K562 (cell line): ENCODE results near the gene SLC4A2. TPM values are rescaled to one million over a fixed set of nuclear protein-coding genes. Genes with fewer than 3 reads are reported as not detected.

Experiments
- CBFB ChIP-seq: sonication (generic); formaldehyde crosslinking; IDR thresholded peaks from 2 replicates; pipeline ENCODE4 v1.4.0; 2020; ENCODE audit warnings: mild to moderate bottlenecking, missing genetic modification reagents
- FOXJ2 ChIP-seq: fragments of 200-800 bp; sonication (Bioruptor generic); IDR thresholded peaks from 2 replicates; pipeline ENCODE4 v1.6.1; 2016; ENCODE audit warnings: missing genetic modification characterization, missing compliant biosample characterization
- KHSRP ChIP-seq: fragments of 450-650 bp; IDR thresholded peaks from 2 replicates; pipeline ENCODE4 v1.6.1; 2017
- NR2C2 ChIP-seq, 2 experiments: fragments of 200-800 bp in 1 of 2; sonication (Bioruptor generic) in 1 of 2; sonication (generic) in 1 of 2; formaldehyde crosslinking in 1 of 2; IDR thresholded peaks; 2 replicates each; pipeline versions ENCODE4 v1.6.1 to v1.8.0; 2016 to 2022; ENCODE audit warnings: mild to moderate bottlenecking in 1 of 2, missing compliant biosample characterization in 1 of 2, missing genetic modification characterization in 1 of 2, missing genetic modification reagents in 1 of 2
- RBM34 ChIP-seq: fragments of 200-400 bp; formaldehyde crosslinking; IDR thresholded peaks from 2 replicates; pipeline ENCODE4 v1.6.1; 2018; ENCODE audit warnings: low read length, borderline replicate concordance; ENCODE audit not compliant: insufficient read depth
- STAT5A ChIP-seq: IDR thresholded peaks from 2 replicates; pipeline ENCODE4 v1.6.1; 2012; ENCODE audit warnings: low read length, inconsistent platforms, borderline replicate concordance
- UBTF ChIP-seq, 2 experiments: IDR thresholded peaks; 2 replicates each; pipeline ENCODE4 v1.6.1; 2012; ENCODE audit warnings: improper control_type of control experiment in 2 of 2, low read depth in 2 of 2, low read length in 2 of 2, borderline replicate concordance in 1 of 2
- ZNF75A ChIP-seq: fragments of 450-650 bp; formaldehyde crosslinking; IDR thresholded peaks from 2 replicates; pipeline ENCODE4 v1.4.0; 2020; ENCODE audit warnings: mild to moderate bottlenecking
- ZNF766 ChIP-seq: fragments of 200-800 bp; sonication (Bioruptor generic); conservative IDR thresholded peaks from 2 replicates; pipeline ENCODE4 v1.6.1; 2016; ENCODE audit warnings: missing genetic modification characterization, missing compliant biosample characterization
- ZNF785 ChIP-seq: fragments of 250-450 bp; sonication (Bioruptor Pico); IDR thresholded peaks from 2 replicates; pipeline ENCODE4 v1.4.0; 2020; ENCODE audit warnings: mild to moderate bottlenecking
- polyA plus RNA-seq, 8 experiments: library from polyadenylated mRNA; depleted of rRNA in 4 of 8; stranded (reverse) in 5 of 8; unstranded in 3 of 8; fragments of >200 nt; fragmentation: Nextera tagmentation in 2 of 8; fragmentation: Illumina TruSeq in 1 of 8; extraction: Ambion mirVana in 2 of 8; extraction: Trizol in 1 of 8; gene quantifications; 2 replicates each; pipeline versions ENCODE4 v1.2.1 to v1.2.3, GENCODE V29; 2011 to 2014; ENCODE audit warnings: inconsistent platforms in 1 of 8, missing spikeins in 1 of 8
- total RNA-seq, 7 experiments: library from RNA; depleted of rRNA in 6 of 7; stranded (reverse); fragments of >200 nt in 6 of 7; fragmentation: Illumina TruSeq in 2 of 7; extraction: Trizol in 2 of 7; gene quantifications; 2 replicates each; pipeline versions ENCODE4 v1.2.1 to v1.2.3, GENCODE V29; 2011 to 2021; ENCODE audit warnings: low replicate concordance in 1 of 7
- TF ChIP-seq, protein P1 (sequence below): fragments of 450-650 bp; IDR thresholded peaks from 2 replicates; pipeline ENCODE4 v1.6.1; 2016; ENCODE audit warnings: mild to moderate bottlenecking, moderate library complexity
- TF ChIP-seq, protein P2 (sequence below): fragments of 200-800 bp; sonication (Bioruptor generic); IDR thresholded peaks from 2 replicates; pipeline ENCODE4 v1.6.1; 2017; ENCODE audit warnings: missing genetic modification characterization, missing compliant biosample characterization

Gene SLC4A2
- total and polyA plus RNA-seq, 9 of the 15 experiments (the other 6 are each of a cell fraction or from before 2014, with no cell fraction given) = 11.4 to 375 (median 130) TPM

GRCh38 chr7:151080522-151081169 lies 21.3 kb downstream of the SLC4A2 start, which contains the start of gene FASTK (continued):
- TF ChIP-seq, protein P1, sequence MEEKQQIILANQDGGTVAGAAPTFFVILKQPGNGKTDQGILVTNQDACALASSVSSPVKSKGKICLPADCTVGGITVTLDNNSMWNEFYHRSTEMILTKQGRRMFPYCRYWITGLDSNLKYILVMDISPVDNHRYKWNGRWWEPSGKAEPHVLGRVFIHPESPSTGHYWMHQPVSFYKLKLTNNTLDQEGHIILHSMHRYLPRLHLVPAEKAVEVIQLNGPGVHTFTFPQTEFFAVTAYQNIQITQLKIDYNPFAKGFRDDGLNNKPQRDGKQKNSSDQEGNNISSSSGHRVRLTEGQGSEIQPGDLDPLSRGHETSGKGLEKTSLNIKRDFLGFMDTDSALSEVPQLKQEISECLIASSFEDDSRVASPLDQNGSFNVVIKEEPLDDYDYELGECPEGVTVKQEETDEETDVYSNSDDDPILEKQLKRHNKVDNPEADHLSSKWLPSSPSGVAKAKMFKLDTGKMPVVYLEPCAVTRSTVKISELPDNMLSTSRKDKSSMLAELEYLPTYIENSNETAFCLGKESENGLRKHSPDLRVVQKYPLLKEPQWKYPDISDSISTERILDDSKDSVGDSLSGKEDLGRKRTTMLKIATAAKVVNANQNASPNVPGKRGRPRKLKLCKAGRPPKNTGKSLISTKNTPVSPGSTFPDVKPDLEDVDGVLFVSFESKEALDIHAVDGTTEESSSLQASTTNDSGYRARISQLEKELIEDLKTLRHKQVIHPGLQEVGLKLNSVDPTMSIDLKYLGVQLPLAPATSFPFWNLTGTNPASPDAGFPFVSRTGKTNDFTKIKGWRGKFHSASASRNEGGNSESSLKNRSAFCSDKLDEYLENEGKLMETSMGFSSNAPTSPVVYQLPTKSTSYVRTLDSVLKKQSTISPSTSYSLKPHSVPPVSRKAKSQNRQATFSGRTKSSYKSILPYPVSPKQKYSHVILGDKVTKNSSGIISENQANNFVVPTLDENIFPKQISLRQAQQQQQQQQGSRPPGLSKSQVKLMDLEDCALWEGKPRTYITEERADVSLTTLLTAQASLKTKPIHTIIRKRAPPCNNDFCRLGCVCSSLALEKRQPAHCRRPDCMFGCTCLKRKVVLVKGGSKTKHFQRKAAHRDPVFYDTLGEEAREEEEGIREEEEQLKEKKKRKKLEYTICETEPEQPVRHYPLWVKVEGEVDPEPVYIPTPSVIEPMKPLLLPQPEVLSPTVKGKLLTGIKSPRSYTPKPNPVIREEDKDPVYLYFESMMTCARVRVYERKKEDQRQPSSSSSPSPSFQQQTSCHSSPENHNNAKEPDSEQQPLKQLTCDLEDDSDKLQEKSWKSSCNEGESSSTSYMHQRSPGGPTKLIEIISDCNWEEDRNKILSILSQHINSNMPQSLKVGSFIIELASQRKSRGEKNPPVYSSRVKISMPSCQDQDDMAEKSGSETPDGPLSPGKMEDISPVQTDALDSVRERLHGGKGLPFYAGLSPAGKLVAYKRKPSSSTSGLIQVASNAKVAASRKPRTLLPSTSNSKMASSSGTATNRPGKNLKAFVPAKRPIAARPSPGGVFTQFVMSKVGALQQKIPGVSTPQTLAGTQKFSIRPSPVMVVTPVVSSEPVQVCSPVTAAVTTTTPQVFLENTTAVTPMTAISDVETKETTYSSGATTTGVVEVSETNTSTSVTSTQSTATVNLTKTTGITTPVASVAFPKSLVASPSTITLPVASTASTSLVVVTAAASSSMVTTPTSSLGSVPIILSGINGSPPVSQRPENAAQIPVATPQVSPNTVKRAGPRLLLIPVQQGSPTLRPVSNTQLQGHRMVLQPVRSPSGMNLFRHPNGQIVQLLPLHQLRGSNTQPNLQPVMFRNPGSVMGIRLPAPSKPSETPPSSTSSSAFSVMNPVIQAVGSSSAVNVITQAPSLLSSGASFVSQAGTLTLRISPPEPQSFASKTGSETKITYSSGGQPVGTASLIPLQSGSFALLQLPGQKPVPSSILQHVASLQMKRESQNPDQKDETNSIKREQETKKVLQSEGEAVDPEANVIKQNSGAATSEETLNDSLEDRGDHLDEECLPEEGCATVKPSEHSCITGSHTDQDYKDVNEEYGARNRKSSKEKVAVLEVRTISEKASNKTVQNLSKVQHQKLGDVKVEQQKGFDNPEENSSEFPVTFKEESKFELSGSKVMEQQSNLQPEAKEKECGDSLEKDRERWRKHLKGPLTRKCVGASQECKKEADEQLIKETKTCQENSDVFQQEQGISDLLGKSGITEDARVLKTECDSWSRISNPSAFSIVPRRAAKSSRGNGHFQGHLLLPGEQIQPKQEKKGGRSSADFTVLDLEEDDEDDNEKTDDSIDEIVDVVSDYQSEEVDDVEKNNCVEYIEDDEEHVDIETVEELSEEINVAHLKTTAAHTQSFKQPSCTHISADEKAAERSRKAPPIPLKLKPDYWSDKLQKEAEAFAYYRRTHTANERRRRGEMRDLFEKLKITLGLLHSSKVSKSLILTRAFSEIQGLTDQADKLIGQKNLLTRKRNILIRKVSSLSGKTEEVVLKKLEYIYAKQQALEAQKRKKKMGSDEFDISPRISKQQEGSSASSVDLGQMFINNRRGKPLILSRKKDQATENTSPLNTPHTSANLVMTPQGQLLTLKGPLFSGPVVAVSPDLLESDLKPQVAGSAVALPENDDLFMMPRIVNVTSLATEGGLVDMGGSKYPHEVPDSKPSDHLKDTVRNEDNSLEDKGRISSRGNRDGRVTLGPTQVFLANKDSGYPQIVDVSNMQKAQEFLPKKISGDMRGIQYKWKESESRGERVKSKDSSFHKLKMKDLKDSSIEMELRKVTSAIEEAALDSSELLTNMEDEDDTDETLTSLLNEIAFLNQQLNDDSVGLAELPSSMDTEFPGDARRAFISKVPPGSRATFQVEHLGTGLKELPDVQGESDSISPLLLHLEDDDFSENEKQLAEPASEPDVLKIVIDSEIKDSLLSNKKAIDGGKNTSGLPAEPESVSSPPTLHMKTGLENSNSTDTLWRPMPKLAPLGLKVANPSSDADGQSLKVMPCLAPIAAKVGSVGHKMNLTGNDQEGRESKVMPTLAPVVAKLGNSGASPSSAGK = no peak
- TF ChIP-seq ZNF766 (CRISPR knock-in tag) (peak; percentile 89), UBTF (IDR thresholded peaks at IDR 0.05; ENCODE audit: borderline replicate concordance in 1 of 2, low read depth in 2 of 2, low read length in 2 of 2) (no peak), ZNF785 (CRISPR knock-in tag) (no peak), NR2C2 (CRISPR knock-in tag; IDR thresholded peaks at IDR 0.05) (peak; percentile 46; the same call in 1 of the 2 replicates), NR2C2 (tag; IDR thresholded peaks at IDR 0.05) (peak; percentile 58), FOXJ2 (peak; percentile 15; the same call in 1 of the 2 replicates), KHSRP (no peak), ZNF75A (peak; percentile 4; the same call in 1 of the 2 replicates), CBFB (CRISPR knock-in tag) (no peak), STAT5A (no peak), RBM34 (no peak; the same call in 1 of the 2 replicates)
- TF ChIP-seq, protein P2, sequence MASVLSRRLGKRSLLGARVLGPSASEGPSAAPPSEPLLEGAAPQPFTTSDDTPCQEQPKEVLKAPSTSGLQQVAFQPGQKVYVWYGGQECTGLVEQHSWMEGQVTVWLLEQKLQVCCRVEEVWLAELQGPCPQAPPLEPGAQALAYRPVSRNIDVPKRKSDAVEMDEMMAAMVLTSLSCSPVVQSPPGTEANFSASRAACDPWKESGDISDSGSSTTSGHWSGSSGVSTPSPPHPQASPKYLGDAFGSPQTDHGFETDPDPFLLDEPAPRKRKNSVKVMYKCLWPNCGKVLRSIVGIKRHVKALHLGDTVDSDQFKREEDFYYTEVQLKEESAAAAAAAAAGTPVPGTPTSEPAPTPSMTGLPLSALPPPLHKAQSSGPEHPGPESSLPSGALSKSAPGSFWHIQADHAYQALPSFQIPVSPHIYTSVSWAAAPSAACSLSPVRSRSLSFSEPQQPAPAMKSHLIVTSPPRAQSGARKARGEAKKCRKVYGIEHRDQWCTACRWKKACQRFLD = no peak
